BLaER1 (cell line): Measurements from ENCODE around the gene UPF1.
A peak's percentile ranks its signal among the peaks of the same experiment; 100 is the strongest.

Experiments
- H3K27ac ChIP-seq: shearing (Covaris generic); formaldehyde crosslinking; 2 replicates; pipeline ENCODE4 v1.8.1; 2022
- H3K27me3 ChIP-seq: shearing (Covaris generic); formaldehyde crosslinking; 2 replicates; pipeline ENCODE4 v1.8.1; 2022
- H3K36me3 ChIP-seq: shearing (Covaris generic); formaldehyde crosslinking; 2 replicates; pipeline ENCODE4 v1.8.1; 2022
- H3K4me1 ChIP-seq: shearing (Covaris generic); formaldehyde crosslinking; 2 replicates; pipeline ENCODE4 v1.8.1; 2022
- H3K4me2 ChIP-seq: shearing (Covaris generic); formaldehyde crosslinking; 2 replicates; pipeline ENCODE4 v1.8.1; 2022
- H3K4me3 ChIP-seq: shearing (Covaris generic); formaldehyde crosslinking; 2 replicates; pipeline ENCODE4 v1.8.1; 2022
- H3K9ac ChIP-seq: shearing (Covaris generic); formaldehyde crosslinking; 2 replicates; pipeline ENCODE4 v1.8.1; 2022
- H3K9me3 ChIP-seq: shearing (Covaris generic); formaldehyde crosslinking; 2 replicates; pipeline ENCODE4 v1.8.1; 2022
- H4K20me1 ChIP-seq: shearing (Covaris generic); formaldehyde crosslinking; 2 replicates; pipeline ENCODE4 v1.8.1; 2022
- Cebpa-rat ChIP-seq: shearing (Covaris generic); IDR thresholded peaks from 2 replicates; pipeline ENCODE4 v1.8.1; 2022

UPF1 gene

GRCh38 chr19:18845961-18846360 is 14.2 kb downstream of the UPF1 start:
- H3K27ac ChIP-seq: no peak overlapping the region
- peaks cover 100% of the 10 kb centered on the region for H4K20me1 ChIP-seq
- no peak overlapping the region for H3K4me3 ChIP-seq
- H3K27me3 ChIP-seq: no peaks in the 10 kb centered on the region
- no peak for TF ChIP-seq Cebpa-rat
- H3K9ac ChIP-seq: 0 out of 2 replicates have a peak overlapping the region, but pooled peaks have one; percentile 11
- peak overlapping the region; percentile 86 for H3K4me2 ChIP-seq
- H3K36me3 ChIP-seq: peaks cover 57% of the 10 kb centered on the region
- peaks cover 98% of the 10 kb centered on the region for H3K4me1 ChIP-seq
- no peaks in the 10 kb centered on the region for H3K9me3 ChIP-seq

- peaks cover 61% of the 10 kb centered on the region for H3K36me3 ChIP-seq
- no peaks in the 10 kb centered on the region for H3K27me3 ChIP-seq
- peak overlapping the region; percentile 86 for H3K4me2 ChIP-seq
- no peaks in the 10 kb centered on the region for H3K9me3 ChIP-seq
- H3K27ac ChIP-seq: no peak overlapping the region
- TF ChIP-seq Cebpa-rat: no peak
- peak overlapping the region; percentile 36; the same call in 1 of the 2 replicates for H3K9ac ChIP-seq
- peaks cover 100% of the 10 kb centered on the region for H4K20me1 ChIP-seq
- peaks cover 87% of the 10 kb centered on the region for H3K4me1 ChIP-seq
- H3K4me3 ChIP-seq: no peak overlapping the region
Measured at GRCh38 chr19:18846862-18847548, 15.2 kb downstream of the UPF1 start.

- Histone ChIP-seq H3K4me1 (peaks cover 79% of the 10 kb centered on the region), H3K27ac (peak overlapping the region; percentile 58), H3K9me3 (no peaks in the 10 kb centered on the region), H3K36me3 (peaks cover 67% of the 10 kb centered on the region), H3K4me2 (peak overlapping the region; percentile 86), H4K20me1 (peaks cover 98% of the 10 kb centered on the region), H3K9ac (peak overlapping the region; percentile 36), H3K4me3 (no peak overlapping the region), H3K27me3 (no peaks in the 10 kb centered on the region)
- TF ChIP-seq Cebpa-rat: no peak
Measured at GRCh38 chr19:18847549-18848463, 16.0 kb downstream of the UPF1 start.

GRCh38 chr19:18848878-18849661 is 17.3 kb downstream of the UPF1 start:
- Histone ChIP-seq H3K4me1 (peaks cover 66% of the 10 kb centered on the region), H3K9me3 (no peaks in the 10 kb centered on the region), H3K4me2 (peak overlapping the region; percentile 86), H3K27ac (peak overlapping the region; percentile 58), H3K36me3 (peaks cover 80% of the 10 kb centered on the region), H3K9ac (peak overlapping the region; percentile 51), H4K20me1 (peaks cover 98% of the 10 kb centered on the region), H3K27me3 (no peaks in the 10 kb centered on the region), H3K4me3 (no peak overlapping the region)
- TF ChIP-seq Cebpa-rat: no peak

GRCh38 chr19:18849838-18850400 is 18.2 kb downstream of the UPF1 start:
- no peak for TF ChIP-seq Cebpa-rat
- H4K20me1 ChIP-seq: peaks cover 98% of the 10 kb centered on the region
- peak overlapping the region; percentile 32; the same call in 1 of the 2 replicates for H3K27ac ChIP-seq
- no peaks in the 10 kb centered on the region for H3K9me3 ChIP-seq
- peak overlapping the region; percentile 86 for H3K4me2 ChIP-seq
- H3K9ac ChIP-seq: peak overlapping the region; percentile 51
- peaks cover 86% of the 10 kb centered on the region for H3K36me3 ChIP-seq
- no peaks in the 10 kb centered on the region for H3K27me3 ChIP-seq
- H3K4me1 ChIP-seq: peaks cover 58% of the 10 kb centered on the region
- no peak overlapping the region for H3K4me3 ChIP-seq

- H4K20me1 ChIP-seq: peaks cover 98% of the 10 kb centered on the region
- H3K4me3 ChIP-seq: no peak overlapping the region
Measured at GRCh38 chr19:18850471-18851375, 19.0 kb downstream of the UPF1 start.

GRCh38 chr19:18851673-18852325 is 20.0 kb downstream of the UPF1 start:
- H3K9ac ChIP-seq: no peak overlapping the region
- peaks cover 91% of the 10 kb centered on the region for H3K36me3 ChIP-seq
- peaks cover 39% of the 10 kb centered on the region for H3K4me1 ChIP-seq
- no peak overlapping the region for H3K4me3 ChIP-seq
- no peaks in the 10 kb centered on the region for H3K27me3 ChIP-seq
- no peaks in the 10 kb centered on the region for H3K9me3 ChIP-seq
- no peak for TF ChIP-seq Cebpa-rat
- H3K4me2 ChIP-seq: no peak overlapping the region
- H3K27ac ChIP-seq: no peak overlapping the region
- peaks cover 98% of the 10 kb centered on the region for H4K20me1 ChIP-seq

More at GRCh38 chr19:18850471-18851375, 19.0 kb downstream of the UPF1 start:
- Histone ChIP-seq H3K4me2 (no peak overlapping the region), H3K9me3 (no peaks in the 10 kb centered on the region), H3K36me3 (peaks cover 86% of the 10 kb centered on the region), H3K27ac (no peak overlapping the region), H3K27me3 (no peaks in the 10 kb centered on the region), H3K4me1 (peaks cover 50% of the 10 kb centered on the region), H3K9ac (peak overlapping the region; percentile 51; the same call in 1 of the 2 replicates)
- TF ChIP-seq Cebpa-rat: no peak

- peaks cover 98% of the 10 kb centered on the region for H4K20me1 ChIP-seq
- H3K4me1 ChIP-seq: peaks cover 31% of the 10 kb centered on the region
- no peaks in the 10 kb centered on the region for H3K27me3 ChIP-seq
- TF ChIP-seq Cebpa-rat: no peak
- no peak overlapping the region for H3K27ac ChIP-seq
- peaks cover 98% of the 10 kb centered on the region for H3K36me3 ChIP-seq
- H3K9ac ChIP-seq: no peak overlapping the region
- no peaks in the 10 kb centered on the region for H3K9me3 ChIP-seq
- H3K4me3 ChIP-seq: no peak overlapping the region
- H3K4me2 ChIP-seq: no peak overlapping the region
Measured at GRCh38 chr19:18852648-18853047, 20.9 kb downstream of the UPF1 start.
